HG03039 (cell line): ENCODE data around the gene RARB.

ENCODE experiments used
- ATAC-seq: cut with Tn5 transposase; IDR thresholded peaks from one replicate; pipeline ENCODE4 v1.9.1; 2021; ENCODE audit warnings: mild to moderate bottlenecking, moderate library complexity; ENCODE audit not compliant: unreplicated experiment

RARB gene

DNA sequence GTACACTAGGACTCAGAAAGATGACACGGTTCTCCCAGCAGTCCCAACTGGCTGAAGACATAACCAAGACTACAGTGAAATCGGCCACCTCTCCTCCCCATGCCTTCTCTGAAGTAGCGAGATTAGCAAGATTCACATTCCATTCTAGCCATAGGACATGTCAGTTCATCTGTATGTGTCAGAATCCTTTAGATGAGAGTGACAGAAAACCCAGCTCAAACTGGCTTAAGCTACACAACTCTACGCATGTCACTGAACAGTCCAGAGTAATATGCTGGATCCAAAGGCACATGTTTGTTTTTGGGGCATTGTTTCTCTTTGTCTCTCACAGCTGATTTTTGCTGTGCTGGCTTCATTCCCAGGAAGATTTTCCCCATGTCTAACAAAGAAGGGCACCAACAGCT lies 75.8 kb downstream of the RARB start:
- no peak for ATAC-seq

DNA sequence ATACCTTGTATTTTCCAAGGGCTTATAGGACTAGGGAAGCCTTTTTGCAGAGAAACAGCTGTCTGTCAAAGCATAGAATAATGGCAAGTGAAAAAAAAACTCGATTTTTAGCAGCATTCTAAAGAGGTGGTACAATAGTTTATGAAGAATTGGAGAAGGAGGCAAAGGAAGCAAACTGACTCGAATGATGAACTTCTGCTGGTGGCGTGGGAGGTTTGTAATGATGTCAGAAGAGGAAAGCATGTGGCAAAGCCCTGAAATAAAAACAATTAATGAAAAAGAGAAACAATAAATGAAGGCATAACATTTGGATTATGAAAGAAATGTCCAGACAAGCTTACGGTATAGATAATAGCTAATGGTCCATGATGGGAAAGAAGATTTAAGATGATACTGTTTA lies 77.5 kb downstream of the RARB start:
- no peak for ATAC-seq

DNA sequence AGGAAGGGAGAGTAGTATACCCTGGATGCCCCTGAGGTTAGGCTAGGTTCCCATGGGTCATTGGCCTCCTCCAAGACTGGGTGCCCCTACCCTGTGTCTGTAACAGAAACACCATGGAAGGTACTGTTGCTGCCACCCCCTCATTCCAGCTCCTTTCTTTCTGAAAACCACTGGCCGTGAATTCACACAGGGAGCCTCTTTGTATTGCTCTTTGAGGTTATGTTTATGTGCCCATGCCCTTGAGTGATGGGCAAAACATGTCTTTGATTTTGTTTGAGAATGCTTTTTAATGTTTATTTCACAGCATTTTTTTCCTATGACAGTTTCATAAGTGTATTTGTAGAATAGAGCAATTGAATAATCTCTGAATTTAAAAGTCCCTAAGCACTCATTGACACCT lies 79.7 kb downstream of the RARB start:
- ATAC-seq, result no peak

DNA sequence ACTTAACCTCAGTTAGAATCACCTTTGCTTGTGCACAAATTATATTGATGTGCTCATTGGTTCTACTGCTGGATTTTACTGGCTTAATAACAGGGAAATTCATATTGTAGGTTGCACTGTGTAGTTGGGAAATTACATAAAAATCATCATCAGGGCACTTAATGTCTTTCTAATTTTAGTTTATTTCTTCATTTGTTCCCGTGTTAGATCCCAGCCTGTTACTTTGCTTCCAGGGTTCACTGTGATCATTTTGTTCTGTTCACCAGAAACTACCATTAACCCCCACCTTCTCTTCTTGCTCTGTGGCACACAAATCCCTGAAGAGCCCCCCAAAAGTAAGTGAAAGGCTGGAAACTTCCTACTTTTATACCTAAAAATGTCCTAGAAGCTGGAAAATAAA lies 80.4 kb downstream of the RARB start:
- ATAC-seq, result no peak

DNA sequence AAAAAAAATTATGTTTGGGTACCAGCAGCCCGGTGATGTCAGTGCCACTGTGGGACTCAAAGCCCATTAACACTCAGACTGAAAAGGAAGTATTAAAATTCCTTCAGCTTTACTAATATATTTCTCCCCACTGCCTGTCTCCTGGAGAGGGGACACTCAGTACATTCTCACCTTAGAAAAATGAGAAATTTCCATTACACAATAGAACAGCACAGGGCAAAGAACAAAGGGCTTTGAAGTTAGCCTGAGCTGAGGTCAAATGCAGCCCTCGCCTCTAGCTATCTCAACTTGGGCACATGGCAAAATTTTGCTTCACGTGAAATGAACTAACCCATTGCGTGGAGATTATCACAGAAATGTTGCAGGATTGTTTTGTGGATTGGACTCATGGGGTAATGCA lies 80.8 kb downstream of the RARB start:
- no peak for ATAC-seq

DNA sequence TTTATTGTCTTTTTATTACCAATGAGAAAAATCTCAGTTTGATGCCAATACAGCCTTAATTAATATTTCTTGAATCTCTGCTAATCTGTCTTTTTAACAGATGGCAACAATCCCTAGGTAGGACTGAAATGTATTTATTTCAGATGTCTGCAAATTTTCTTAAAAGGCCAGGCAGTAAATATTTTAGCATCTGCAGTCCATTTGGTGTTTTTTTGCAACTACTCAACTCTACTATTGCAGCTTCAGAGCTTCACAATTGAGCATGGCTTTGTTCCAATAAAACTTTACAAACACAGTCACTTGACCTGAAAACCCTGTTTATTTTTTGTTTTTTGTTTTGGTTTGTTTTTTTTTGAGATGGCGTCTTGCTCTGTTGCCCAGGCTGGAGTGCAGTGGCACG lies 82.7 kb downstream of the RARB start:
- ATAC-seq, result no peak

DNA sequence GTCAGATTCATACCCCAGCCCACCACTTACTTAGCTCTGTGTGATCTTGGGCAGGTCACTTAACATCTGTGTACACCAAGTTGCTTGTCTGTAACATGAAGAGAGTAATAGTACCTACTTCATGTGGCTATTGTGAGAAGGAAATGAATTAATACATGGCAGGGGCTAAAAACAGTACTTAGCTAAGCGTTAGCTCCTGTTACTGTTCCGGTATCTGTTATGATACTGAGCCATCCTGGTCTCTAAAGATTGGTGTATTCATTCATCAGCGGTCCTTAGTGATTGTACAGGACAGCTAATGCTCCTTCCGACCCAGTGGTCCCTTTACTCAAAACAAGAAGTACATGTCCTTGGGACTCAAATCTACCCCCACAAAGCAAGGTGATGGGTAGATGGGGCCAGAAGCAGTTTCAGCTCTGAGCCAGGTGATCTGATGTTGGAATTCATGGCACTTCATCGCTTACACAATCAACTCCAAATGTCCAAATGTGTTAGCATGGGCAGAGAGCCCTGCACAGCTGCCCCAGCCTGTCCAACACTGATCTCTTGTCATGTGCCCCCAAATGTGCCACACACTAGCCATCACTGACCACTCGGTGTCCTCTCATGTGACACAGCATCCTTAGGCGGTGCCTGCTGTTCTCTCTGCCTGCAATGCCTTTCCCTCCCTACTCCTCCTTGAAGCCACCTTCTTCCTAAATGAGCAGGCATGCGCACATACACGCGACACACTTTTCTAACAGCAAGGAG lies 84.1 kb downstream of the RARB start:
- ATAC-seq, result no peak

DNA sequence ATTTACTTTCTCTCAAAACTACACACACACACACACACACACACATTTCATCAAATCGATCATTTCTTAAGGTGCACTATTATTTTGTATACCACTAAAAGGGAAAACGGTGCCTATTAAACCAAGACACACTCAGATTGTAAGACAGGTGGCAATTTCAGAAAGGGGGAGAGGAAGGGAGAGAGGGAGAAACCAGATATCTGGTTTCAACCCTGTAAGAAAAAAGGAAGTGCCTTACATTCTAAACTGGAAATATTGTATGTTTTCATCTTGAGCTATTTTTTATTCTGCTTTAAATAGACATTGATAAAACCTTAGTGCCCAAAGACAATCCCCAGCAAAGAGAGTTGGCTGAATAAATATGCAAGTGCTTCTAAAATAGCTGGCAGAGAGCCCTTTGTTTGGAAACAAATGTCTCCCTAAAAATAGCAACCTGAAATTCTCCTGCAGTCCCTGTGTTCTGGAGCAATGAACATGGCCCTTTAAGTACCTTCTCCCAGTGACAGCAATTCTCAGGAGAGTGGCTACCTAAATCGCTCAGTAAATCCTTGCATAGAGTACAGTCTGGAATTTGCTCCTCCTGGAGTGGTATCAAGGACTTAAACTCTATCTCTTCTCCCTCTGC lies 85.7 kb downstream of the RARB start:
- no peak for ATAC-seq

DNA sequence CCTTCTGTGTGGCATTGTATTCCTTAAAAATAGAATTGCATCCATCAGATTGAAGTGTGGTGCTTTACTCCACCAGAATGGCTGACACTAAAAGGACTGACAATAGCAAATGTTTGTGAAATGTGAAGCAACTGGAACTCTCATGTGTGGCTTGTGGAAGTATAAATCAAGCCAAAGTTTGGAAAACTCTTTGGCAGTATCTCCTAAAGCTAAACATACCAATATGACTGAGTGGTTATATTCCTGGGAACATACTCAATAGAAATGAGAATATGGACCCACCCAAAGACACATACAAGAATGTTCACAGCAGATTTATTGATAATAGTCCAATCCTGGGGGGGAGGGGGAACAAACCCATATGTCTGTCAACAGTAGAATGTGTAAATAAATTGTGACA lies 87.1 kb downstream of the RARB start:
- ATAC-seq, result no peak

DNA sequence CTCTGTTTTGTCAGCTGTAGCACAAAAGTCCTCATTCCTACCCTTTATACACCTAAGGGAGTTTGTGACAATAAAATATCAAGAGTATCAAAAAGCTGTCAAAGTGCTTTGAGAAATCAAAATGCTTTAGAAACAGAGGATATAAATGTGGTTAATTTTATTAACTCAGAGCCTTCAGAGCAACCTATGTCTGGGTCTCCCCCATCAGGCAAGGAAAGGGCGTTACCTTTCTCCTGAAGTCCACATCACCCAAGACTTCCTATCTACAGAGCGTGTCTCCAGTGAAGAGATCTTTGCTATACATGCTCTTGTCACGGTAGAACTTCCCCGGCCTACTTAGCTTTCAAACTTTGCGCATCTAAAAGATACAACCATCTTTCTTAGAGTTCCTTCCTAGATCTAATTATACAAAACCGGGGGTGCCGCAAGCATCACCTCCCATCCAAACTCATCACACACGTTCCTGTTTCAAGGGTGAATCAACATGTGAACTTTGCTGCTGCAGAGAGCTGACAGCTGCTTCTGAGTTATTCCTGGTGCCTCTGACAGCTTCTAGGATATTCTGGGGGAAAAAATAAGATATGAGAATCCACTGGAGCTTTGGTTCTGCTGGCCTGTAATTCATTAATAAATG lies 93.0 kb downstream of the RARB start:
- no peak for ATAC-seq

DNA sequence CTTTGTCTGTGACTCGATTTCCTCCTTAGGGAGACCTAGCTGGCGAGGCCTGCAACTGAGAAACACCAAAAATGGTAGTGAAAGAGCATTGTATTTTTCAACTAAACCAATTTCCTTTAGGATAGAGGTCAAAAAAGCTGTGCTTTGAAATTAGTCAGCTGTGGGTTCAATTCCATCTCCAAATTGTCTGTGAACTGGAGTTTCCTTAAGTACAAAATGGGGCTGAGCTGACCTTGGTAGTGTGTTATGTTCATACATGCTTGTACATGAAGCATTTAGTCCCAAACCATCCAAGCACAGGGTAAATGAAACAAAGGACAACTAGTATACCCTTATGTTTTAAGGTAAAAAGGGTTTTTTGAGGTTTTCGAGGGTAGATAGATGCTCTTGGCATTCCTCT lies 99.3 kb downstream of the RARB start:
- ATAC-seq, result no peak

DNA sequence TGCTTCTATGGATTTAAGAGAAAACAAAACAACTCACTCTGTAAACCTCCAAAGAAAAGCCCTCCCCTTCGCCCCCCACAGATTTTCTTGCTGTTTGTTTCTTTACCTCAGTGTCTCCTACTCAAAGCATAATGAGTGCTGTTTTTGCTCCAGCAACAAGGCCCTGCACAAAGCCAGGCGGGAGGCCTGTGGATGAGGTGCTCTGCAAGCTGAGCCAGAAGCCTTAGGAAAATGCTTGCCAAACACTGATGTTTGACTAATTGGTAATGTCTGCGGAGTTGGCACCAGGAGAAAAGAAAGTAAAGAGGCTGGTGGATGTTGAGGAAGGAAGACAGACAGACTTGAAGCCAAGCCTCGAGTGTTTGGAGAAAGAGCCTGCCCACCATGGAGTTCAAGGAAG lies 99.7 kb downstream of the RARB start:
- no peak for ATAC-seq

DNA sequence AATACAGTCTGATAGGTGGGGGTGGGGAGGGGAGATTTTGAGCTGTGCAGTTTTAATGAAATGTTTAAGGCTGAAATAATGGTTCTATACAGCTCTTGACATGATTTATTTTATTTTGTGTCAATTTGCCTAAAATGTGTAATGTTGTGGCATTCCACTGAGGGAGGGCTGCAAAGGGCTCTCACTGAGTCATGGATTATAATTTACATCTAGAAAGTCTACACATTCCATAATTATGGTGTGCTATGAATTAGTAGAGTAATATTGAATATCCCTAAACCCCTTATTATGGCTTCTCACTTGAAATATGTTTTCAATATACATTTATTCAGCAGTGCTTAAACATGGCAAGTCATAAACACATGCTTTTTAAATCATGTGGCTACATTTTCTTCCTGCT lies 103.9 kb downstream of the RARB start:
- no peak for ATAC-seq

DNA sequence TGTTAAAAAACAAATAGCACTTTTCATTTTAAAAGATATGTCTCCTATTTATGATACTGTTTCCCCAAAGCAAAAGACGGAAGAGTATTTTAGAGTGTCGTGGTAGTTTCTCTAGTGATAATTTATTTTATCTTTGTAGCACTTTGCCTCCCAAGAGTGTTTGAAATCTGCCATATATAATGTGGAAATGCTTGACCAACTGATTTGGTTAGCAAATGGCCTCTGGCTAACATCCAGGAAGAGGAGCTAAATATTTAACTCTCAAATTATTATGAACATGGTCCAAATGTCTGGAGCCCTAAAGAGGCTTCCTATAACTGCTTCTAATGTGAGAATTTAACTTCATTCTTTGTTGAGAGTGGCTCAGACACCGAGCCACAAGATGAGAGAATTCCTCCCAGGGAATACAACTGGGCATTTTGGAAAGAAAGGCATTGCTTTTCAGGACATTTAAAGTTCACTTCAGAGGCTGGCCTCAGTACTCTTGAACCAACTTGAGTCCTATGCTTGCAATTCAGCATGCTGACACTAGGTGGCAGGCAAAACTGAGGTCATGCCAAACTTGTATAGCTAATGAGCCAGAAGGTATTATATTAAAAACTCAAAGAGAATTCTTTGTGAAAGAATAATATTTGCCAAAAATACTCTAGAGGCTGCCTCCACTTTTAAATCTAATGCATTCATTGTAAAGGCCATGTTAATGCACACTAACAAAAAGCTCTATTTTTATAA lies 104.5 kb downstream of the RARB start:
- no peak for ATAC-seq

DNA sequence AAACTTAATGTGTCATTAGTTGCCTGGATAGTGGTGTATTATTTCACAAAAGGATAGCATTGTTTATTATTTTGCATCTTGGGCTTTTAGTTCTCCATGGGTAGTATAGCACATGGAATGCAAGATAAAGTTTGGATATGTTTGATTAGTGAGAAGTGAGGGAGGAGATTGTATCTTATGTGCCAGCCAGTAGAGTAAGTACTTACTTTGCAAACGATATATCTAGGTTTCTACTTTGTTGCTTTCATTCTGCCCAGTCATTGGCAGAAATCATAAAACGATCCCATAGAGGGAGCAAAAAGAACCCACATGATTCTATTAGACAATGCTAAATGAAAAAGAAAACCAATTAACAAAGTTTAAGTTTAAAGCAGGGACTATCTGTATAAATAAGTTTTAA lies 105.3 kb downstream of the RARB start:
- no peak for ATAC-seq

DNA sequence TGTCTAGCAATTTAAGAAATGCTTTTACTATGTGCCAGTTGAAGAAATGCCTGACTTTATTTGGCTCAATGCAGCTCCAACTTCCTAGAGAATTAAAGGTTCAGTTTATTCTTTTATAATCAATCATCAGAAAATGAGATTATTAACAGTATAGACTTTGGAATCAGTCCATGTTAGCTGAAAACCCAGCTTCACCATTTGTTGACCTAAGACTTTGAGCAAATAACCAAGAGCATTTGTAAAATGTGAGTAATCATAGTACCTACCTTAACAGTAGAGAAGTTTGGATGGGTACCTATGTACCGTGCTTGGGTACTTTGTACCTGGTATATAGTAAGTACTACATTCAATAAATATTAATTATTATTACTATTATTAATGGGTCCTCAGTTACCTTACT lies 105.9 kb downstream of the RARB start:
- ATAC-seq, result no peak

DNA sequence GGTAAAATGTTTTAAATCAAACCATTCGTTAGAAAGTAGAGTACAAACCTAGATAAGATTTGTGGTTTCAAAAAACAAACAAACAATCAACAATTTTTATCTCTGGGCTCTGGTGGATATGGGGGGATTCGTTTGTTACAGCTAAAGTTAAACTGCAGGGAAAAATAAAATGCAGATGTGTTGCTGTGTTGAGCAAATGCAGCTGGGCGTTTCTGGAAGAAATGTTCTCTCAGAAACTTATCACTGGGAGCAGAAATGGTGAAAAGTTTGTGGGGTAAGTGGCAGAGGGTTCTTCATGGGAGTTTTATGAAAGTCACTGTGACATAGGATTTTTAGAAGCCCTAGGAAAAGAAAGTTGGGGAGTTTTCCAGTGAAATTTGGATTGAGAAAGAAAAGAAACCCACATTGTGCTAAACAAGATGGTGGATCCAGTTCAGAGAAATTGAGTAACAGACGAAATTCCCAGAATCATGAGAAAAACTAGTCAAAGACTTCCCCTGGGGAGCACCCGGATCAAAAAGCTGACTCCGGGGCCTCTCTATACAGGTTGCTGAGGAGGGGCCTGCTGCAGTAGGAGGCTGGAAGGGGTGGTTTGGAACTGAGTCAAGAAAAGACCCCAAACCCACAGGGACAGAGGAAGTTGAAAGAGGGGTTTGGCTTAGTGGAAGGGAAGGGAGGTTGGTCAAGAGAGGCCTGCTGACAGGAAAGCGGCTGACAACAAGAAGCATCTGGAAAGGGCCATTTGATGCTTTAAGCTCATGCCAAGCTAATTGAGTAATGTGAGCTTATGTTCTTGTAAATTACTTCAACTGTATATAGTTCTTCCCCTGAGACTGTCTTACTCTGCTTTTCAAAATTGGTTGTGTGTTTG lies 108.7 kb downstream of the RARB start:
- ATAC-seq, result no peak

DNA sequence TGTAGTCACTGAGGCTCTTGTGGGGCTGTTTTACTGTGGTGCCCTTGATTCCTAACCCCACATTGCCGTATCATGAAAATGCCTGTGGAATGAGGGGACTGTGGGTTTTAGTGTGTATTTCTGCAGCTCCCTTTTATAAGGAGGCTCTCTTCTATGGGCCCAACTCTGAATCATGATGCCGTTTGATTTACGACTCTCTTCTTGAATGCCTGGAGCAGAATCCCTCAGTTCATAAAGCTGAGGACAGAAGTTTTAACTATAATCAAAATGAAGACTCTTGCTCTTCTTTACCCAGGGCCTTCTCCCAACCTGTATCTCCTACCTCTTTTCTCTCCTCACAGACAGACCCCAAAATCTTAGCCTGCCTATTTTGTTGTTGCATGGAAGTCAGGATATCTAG lies 109.5 kb downstream of the RARB start:
- no peak for ATAC-seq

DNA sequence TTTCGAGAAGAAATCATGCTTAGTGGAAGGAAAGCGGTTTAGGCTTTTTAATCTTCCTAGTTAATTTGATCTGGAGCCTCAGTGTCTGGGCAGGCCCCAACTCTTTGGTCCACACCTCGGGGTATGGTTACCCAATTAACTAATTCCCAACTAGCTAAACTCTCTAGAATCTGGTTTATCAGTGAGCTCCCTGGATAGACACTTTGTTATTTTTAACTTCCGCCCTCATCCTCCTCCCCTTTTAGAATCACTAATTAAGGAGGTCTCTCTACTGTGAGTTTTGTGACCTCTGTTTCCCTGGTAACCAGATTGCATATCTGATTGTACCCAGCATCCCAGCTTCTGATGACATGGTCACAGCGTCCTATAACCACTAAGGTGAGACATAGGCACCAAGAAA lies 112.2 kb downstream of the RARB start:
- no peak for ATAC-seq

DNA sequence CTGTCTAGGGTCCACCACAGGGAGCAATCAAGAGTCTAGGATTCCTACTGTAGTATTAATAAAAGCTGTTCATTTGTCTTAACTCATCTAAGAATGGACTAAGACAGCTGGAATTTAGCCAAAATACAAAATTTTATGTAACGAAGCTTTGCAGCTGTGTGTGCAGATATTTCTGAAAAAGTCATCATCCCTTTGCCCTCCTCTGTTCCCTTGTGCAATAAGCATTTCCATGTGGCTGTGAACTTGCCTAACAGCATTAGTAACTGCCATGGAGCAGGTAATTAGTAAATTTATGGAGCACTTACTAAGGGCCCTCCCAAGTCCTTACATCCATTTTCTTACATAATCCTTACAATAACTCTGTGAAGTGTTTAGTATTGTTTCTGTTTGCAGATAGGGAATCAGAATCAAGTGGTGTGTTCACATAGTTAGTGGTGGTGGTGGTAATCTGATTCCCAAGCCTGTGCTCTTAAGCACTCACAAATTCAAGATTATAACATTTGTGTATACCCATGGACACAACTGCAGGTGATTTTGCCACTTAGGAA lies 114.5 kb downstream of the RARB start:
- no peak for ATAC-seq

DNA sequence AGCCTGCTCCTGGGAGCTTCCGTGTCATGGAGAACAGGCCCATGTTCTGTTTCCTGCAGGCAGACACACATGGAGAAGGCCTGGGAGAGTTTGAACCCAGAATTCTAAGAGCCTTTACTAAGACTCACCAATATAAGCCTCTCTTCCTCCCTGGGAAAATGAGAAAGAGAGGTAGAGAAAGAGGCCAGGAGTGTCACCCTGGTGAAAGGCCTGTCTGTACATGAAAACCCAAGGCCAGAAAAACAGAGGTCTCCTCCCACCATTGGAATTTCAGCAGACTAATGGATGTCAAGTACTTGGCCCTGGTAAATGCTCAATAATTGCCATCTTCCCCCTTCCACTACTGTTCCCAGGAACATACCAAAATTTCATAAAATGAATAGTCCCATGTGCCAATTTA lies 119.0 kb downstream of the RARB start:
- no peak for ATAC-seq
